ENCODE results near the gene MRPS23.

Gene MRPS23

DNA sequence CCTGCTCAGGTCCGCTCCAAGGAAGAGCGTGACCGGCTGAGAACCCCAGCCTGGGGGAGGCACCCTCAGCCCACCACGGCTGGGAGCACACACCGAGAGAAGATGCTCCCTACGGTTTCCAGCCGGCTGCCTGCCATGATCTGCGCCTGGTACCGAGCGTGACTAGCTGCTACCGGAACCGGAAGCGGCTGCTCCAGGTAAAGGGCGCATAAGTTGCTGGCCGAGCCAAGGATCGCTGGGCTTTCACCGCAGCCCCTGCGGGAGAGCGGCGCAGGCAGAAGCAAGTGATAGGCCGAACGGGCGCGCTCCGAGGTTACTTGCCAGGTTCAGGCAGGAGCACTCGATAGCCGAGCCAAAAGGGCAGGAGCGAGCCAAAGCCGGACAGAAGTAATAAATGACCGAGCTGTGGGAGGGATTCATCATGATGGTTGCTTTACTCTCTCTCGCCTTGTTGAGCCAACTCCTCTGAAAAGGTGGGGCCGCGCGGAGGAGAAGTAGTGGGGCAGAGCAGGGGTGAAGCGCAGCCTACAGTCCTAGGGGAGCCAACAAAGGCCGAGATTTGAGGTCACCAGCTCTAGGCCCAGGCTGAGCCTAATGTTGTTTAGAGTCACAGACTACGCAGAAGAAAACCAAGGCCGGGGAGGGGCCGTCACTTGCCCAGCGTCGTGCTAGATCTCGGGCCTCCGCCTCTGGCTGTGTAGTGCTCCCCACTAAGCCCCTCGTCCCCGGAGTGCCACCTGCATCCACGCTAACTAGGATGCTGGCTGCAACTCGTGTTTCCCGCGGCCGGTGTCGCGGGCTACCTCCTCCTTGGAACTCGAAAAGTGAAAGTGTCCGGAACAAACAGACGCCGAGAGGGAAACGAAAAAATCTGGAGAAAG is at the start of gene MRPS23:
MRPS23 (minus strand) TSS at position 171 of the 881 bp plus-strand sequence; CDS start at position 137, 34 bp downstream.
- peak within 1 kb of the TSS; percentile 97 for H3K4me3 Mint-ChIP-seq
- H3K9me3 Mint-ChIP-seq = no peaks in the 10 kb centered on the region
- DNase-seq (ENCODE audit: low spot score in 2 of 2) (peak; percentile 89 to 93), ATAC-seq (ENCODE audit: low read depth) (peak; percentile 88)
- H3K4me1 Mint-ChIP-seq = peaks cover 17% of the 10 kb centered on the region
- peak within 1 kb of the TSS; percentile 99 for H3K27ac Mint-ChIP-seq
- H3K36me3 Mint-ChIP-seq = peaks cover 9% of the 10 kb centered on the region
- no peaks in the 10 kb centered on the region for H3K27me3 Mint-ChIP-seq

DNA sequence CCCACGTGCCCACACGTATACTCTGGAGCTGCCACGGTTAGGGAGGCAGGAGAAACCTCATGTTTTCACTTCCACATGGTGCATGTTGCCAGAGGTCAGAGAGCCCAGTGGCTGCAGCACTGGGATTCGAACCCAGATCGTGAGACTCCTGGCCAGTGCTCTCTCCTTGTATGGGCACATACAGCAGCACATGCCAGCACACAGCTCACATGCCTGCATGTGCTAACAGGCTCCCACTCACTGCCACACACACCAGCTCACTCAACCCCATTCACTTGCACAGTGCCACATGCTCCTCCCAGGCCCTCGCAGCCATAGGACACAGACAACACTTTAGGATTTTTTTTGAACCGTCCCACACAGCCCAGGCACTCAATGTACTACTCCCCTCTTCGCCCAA is 49.5 kb upstream of the MRPS23 start:
- H3K27me3 Mint-ChIP-seq = no peaks in the 10 kb centered on the region
- H3K4me1 Mint-ChIP-seq = peaks cover 37% of the 10 kb centered on the region

DNA sequence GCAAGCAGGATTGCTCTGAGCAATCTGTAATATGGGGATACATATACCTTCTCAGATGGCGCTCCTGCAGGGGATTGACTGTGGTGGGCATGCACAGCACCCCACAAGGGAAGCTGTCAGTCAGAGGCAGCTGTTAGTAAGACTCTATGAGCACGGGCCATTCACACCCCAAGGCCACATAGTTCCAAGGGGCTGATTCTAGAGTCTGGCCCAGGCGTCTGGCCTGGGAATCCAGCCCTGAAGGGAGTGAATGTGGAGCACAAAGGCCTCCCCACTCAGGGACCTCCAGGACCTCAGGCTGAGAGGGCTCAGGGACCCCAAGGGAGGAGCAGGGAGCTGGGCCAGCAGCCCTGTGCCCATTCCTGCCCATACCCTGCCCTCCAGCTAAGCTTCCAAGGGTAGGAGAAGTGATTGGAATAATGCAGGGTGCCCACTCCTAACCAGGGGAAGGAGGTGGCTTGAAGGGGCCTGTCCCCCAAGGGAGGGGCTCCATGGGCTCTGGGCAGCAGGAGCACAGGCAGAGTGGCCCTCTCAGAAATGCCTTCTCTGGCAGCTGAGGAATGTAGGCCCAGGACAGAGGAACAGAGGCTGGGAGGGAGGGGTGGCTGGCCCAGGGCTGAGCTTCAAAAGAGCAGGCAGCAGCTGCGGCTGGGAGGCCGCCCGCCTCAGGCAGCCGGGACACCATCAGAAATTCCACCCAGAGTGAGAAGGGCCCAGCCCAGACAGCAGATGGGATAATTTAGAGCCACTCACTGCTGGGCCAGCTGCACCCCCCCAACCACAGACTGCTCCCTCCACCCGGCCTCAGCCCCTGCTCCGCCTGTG is 48.9 kb upstream of the MRPS23 start:
- peaks cover 35% of the 10 kb centered on the region for H3K4me1 Mint-ChIP-seq
- no peak overlapping the region for H3K27ac Mint-ChIP-seq
- no peaks in the 10 kb centered on the region for H3K27me3 Mint-ChIP-seq
- ATAC-seq (ENCODE audit: low read depth) (no peak), DNase-seq (ENCODE audit: low spot score in 2 of 2) (no peak)
- no peaks in the 10 kb centered on the region for H3K9me3 Mint-ChIP-seq
- no peaks in the 10 kb centered on the region for H3K36me3 Mint-ChIP-seq
- H3K4me3 Mint-ChIP-seq = no peak overlapping the region

More for the DNA sequence above, 49.5 kb upstream of the MRPS23 start:
- Mint-ChIP-seq H3K9me3 (no peaks in the 10 kb centered on the region), H3K36me3 (no peaks in the 10 kb centered on the region), H3K4me3 (no peak overlapping the region), H3K27ac (no peak overlapping the region)
- DNase-seq (ENCODE audit: low spot score in 2 of 2) = no peak
- no peak for ATAC-seq (ENCODE audit: low read depth)

DNA sequence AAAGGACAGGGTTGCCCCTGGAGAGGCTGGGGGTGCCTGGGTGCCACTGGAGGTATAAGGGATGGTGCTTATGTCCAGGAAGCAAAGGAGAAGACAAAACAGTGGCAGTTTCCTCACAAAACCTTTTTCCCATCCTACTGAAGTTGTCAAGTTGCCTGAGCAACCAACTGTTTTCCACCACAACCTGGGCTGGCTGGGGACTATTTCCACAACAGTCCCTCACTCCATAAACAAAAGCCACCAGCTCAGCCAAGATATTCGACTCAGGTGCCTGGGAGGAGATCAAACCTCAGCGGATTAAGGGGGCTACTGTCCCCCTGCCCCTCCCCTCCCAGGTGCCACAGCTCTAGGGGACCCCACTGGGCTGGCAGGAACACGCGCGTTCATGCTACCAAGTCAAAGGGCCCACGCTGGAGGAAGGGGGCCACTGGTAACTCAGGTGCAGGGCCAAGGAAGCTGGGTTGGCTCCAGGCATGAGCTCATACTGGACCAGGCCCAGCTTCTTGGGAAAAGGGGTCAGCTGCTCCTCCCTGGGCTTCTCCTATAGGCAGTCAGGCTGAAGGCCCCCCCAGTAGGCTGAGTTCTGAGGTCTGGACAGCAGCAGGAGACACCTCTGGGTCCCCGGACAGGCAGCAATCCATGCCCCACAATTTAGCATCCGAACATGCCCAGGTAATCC is 45.7 kb upstream of the MRPS23 start:
- H3K9me3 Mint-ChIP-seq = no peaks in the 10 kb centered on the region
- H3K27ac Mint-ChIP-seq = no peak overlapping the region
- DNase-seq (ENCODE audit: low spot score in 2 of 2) = no peak
- no peak overlapping the region for H3K4me3 Mint-ChIP-seq
- H3K4me1 Mint-ChIP-seq = peaks cover 18% of the 10 kb centered on the region
- no peak for ATAC-seq (ENCODE audit: low read depth)
- peaks cover 15% of the 10 kb centered on the region for H3K27me3 Mint-ChIP-seq
- H3K36me3 Mint-ChIP-seq = no peaks in the 10 kb centered on the region

GRCh38 chr17:57894848-57895247 is 45.0 kb upstream of the MRPS23 start:
- DNase-seq (ENCODE audit: low spot score in 2 of 2) = no peak
- Mint-ChIP-seq H3K4me1 (peaks cover 13% of the 10 kb centered on the region), H3K27me3 (peaks cover 15% of the 10 kb centered on the region), H3K9me3 (no peaks in the 10 kb centered on the region), H3K4me3 (no peak overlapping the region), H3K36me3 (no peaks in the 10 kb centered on the region), H3K27ac (no peak overlapping the region)
- ATAC-seq (ENCODE audit: low read depth) = no peak

GRCh38 chr17:57892820-57893595 is 43.2 kb upstream of the MRPS23 start:
- DNase-seq (ENCODE audit: low spot score in 2 of 2) = no peak

GRCh38 chr17:57892146-57892819 is 42.4 kb upstream of the MRPS23 start:
- Mint-ChIP-seq H3K4me1 (peaks cover 6% of the 10 kb centered on the region), H3K27me3 (peaks cover 15% of the 10 kb centered on the region), H3K27ac (no peak overlapping the region), H3K4me3 (no peak overlapping the region), H3K36me3 (no peaks in the 10 kb centered on the region), H3K9me3 (no peaks in the 10 kb centered on the region)
- DNase-seq (ENCODE audit: low spot score in 2 of 2) (peak; percentile 79 to 88), ATAC-seq (ENCODE audit: low read depth) (peak; percentile 96)

More at GRCh38 chr17:57892820-57893595, 43.2 kb upstream of the MRPS23 start:
- H3K4me1 Mint-ChIP-seq = peaks cover 6% of the 10 kb centered on the region
- no peak overlapping the region for H3K27ac Mint-ChIP-seq
- no peak for ATAC-seq (ENCODE audit: low read depth)
- no peaks in the 10 kb centered on the region for H3K9me3 Mint-ChIP-seq
- H3K4me3 Mint-ChIP-seq = no peak overlapping the region
- peaks cover 15% of the 10 kb centered on the region for H3K27me3 Mint-ChIP-seq
- H3K36me3 Mint-ChIP-seq = no peaks in the 10 kb centered on the region

- Mint-ChIP-seq H3K4me1 (peaks cover 6% of the 10 kb centered on the region), H3K27me3 (peaks cover 15% of the 10 kb centered on the region), H3K36me3 (no peaks in the 10 kb centered on the region), H3K4me3 (no peak overlapping the region), H3K27ac (no peak overlapping the region), H3K9me3 (no peaks in the 10 kb centered on the region)
- DNase-seq (ENCODE audit: low spot score in 2 of 2) = no peak
- ATAC-seq (ENCODE audit: low read depth) = no peak
Observed at GRCh38 chr17:57890857-57891232, 41.0 kb upstream of the MRPS23 start.

DNA sequence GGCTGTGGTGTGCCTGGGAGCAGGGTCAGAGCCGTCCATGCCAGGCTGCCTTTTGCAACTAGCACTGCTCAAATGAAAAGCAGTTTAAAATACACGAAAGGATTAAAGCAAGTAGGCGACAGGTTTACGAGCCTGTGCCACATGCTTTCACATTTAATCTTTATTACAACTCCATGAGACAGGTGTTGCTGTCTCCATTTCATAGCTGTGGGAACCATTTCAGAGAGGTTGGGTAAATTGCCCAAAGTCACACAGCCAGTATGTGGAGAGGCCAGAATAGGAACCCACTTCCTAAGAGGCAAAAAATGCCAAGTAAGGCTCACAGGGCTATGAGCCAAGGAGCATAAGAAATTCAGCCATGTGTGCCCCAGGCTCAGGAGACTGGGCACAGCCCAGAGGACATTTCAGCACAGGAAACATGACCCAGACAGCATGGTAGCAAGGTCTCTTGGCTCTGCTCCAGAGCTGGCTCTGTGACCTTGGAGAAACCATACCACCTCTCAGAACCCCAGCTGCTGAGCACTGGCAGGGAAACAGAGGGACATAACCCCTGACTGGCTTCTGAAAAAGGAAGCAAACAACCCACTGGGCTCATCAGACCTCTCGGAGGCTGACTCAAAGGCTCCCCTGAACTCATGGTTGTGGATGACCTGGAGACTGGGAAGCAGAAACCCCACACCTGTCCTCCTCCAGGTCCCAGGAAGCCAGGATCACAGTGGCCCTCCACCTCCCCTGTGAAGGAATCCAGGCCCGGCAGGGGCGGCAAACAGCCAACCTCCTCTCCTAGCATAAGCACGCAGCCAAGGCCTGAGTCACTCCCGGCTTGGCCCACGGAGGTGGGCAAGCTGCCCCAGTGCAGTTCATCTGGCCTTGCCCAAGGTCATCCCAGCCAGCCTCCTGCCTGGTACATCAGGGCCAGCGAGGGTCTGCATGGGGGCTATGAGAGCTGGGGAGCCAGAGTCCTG is 40.3 kb upstream of the MRPS23 start:
- H3K36me3 Mint-ChIP-seq = no peaks in the 10 kb centered on the region
- DNase-seq (ENCODE audit: low spot score in 2 of 2) (no peak), ATAC-seq (ENCODE audit: low read depth) (no peak)
- peaks cover 6% of the 10 kb centered on the region for H3K4me1 Mint-ChIP-seq
- H3K27me3 Mint-ChIP-seq = peaks cover 15% of the 10 kb centered on the region
- H3K27ac Mint-ChIP-seq = no peak overlapping the region
- no peaks in the 10 kb centered on the region for H3K9me3 Mint-ChIP-seq
- H3K4me3 Mint-ChIP-seq = no peak overlapping the region

DNA sequence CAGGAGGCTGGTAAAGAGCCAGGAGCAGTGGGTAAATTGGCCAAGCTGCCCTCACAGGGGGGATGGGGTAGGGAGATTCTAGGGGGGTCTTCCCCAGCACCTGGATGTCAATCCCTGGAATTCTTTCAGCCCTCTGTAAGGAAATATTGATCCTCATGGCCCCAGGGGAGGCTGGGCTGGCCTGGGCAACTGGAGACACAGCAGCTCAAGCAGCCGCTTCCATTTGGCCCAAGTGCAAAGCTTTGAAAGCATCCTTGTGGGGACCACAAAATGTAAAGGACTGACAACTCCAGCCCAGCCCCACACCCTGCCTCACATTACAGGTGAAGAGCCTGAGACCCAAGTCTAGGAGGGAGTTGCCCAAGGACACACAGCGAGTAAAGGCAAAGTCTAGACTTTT is 39.4 kb upstream of the MRPS23 start:
- no peak for ATAC-seq (ENCODE audit: low read depth)
- DNase-seq (ENCODE audit: low spot score in 2 of 2) = no peak
- H3K4me1 Mint-ChIP-seq = peaks cover 6% of the 10 kb centered on the region
- H3K27me3 Mint-ChIP-seq = peaks cover 19% of the 10 kb centered on the region
- no peak overlapping the region for H3K27ac Mint-ChIP-seq
- H3K9me3 Mint-ChIP-seq = no peaks in the 10 kb centered on the region
- H3K36me3 Mint-ChIP-seq = no peaks in the 10 kb centered on the region
- no peak overlapping the region for H3K4me3 Mint-ChIP-seq

- no peak for ATAC-seq (ENCODE audit: low read depth)
- H3K27me3 Mint-ChIP-seq = peaks cover 19% of the 10 kb centered on the region
- DNase-seq (ENCODE audit: low spot score in 2 of 2) = no peak
- H3K9me3 Mint-ChIP-seq = no peaks in the 10 kb centered on the region
- H3K4me3 Mint-ChIP-seq = no peak overlapping the region
- H3K36me3 Mint-ChIP-seq = no peaks in the 10 kb centered on the region
- no peak overlapping the region for H3K27ac Mint-ChIP-seq
- H3K4me1 Mint-ChIP-seq = peaks cover 6% of the 10 kb centered on the region
Observed at GRCh38 chr17:57888311-57889216, 38.7 kb upstream of the MRPS23 start.
